Astrocyte of the cerebellum (primary cell): ENCODE measurements around the gene MTSS2.

Experiments used
- DNase-seq: peaks from one replicate; pipeline ENCODE4 v3.0.0-alpha.2; 2011; ENCODE audit warnings: low read depth
- H3K4me3 ChIP-seq: 2 replicates; pipeline ENCODE4 v1.5.1; 2011; ENCODE audit warnings: mild to moderate bottlenecking, low read depth, low read length, moderate library complexity
- CTCF ChIP-seq: IDR thresholded peaks from 2 replicates; pipeline ENCODE4 v1.5.1; 2012; ENCODE audit warnings: low read length, low read depth, moderate library complexity, mild to moderate bottlenecking; ENCODE audit errors: missing control alignments
- in situ Hi-C: cut with HindIII; loops from 2 replicates; pipeline ENCODE4 v1.10.0; 2017; ENCODE audit warnings: low sequenced_read_pairs

MTSS2 gene

DNA sequence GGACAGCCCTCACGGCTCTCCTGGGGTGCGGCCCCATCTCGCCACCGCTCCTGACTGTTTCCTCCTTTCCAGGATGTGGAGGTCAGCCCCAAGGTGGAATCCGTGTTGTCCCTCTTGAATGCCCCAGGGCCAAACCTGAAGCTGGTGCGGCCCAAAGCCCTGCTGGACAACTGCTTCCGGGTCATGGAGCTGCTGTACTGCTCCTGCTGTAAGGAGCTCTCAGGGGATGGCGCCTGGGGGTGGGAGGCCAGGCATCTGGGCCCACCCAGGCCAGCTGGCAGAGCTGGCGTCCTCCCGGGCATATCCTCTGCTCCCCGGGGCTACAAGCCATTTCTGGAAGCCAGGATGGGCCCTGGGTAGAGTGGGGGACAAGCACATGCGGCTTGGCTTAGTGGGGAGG is 26.3 kb downstream of the MTSS2 start:
- no peak for TF ChIP-seq CTCF

GRCh38 chr16:70658921-70659320 is 26.9 kb downstream of the MTSS2 start:
- no peak overlapping the region for H3K4me3 ChIP-seq
- in situ Hi-C loops, result no loop called here
- no peak for DNase-seq
- no peak for TF ChIP-seq CTCF

More for the DNA sequence above, 26.3 kb downstream of the MTSS2 start:
- no peak for DNase-seq
- H3K4me3 ChIP-seq, result no peak overlapping the region
- in situ Hi-C loops, result no loop called here

DNA sequence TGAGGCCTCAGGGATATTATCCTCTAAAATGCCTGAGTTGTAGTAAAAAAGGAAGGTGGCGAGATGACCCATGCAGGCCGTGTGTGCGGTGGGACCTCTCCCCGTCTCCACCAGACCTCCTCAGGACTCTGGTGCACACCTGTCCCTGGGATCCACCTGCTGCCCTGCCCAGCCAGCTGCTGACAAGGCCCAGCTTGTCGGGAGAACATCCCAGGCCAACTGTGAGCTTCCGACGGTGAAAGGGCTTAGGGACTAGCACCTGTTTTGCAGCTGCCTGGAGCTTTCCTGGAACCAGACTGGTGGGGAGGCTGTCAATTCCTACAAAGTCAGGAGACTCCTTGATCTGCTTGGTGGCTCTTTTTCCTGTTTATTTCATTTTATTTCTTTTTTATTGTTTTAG is 27.9 kb downstream of the MTSS2 start:
- no peak for TF ChIP-seq CTCF
- in situ Hi-C loops, result no loop called here

DNA sequence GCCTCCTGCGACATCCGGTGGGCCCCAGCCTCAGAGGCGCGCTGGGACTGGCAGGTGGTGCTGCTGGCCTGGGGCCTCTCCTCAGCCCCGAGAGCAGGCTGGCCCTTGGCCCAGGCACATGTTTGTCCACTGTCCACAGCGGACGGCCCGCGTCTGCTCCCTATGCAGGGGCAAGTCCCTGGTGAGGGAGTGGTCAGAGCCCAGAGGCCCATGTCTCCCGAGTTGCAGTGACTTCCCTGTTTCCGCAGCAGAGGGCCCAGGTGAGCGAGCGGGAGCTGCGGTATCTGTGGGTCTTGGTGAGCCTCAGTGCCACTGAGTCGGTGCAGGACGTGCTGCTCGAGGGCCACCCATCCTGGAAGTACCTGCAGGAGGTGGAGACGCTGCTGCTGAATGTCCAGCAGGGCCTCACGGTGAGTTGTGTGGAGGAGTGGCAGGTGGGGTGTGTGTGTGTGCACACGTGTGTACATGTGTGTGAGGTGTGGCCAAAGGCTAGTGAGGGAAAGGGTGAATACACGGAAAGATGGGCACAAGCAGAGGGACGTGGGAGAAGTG is 29.1 kb downstream of the MTSS2 start:
- in situ Hi-C loops, result no loop called here
- H3K4me3 ChIP-seq, result no peak overlapping the region
- TF ChIP-seq CTCF, result no peak
- no peak for DNase-seq

More for the DNA sequence above, 27.9 kb downstream of the MTSS2 start:
- no peak for DNase-seq
- no peak overlapping the region for H3K4me3 ChIP-seq

DNA sequence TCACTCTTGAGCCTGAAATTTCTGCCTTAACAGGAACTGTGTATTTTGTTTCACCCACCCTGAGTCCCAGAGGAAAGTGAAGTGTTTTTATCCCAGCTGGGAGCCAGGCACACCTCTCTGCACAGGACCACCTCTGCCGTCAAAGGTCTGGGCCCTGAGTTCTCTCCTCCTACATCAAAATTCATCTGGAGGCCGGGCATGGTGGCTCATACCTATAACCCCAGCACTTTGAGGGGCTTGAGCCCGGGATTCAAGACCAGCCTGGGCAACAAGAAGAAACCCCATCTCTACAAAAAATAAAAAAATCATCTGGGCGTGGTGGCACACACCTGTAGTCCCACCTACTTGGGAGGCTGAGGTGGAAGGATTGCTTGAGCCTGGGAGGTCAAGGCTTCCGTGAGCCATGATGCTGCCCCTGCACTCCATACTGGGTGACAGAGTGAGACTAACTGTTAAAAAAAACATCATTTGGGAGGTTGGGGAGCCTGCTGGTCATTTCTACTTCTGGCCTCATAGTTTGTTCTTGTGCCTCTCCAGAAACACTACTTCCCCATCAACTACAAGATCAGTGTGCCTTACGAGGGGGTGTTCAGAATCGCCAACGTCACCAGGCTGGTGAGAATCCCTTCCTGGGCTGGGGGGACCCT is 29.7 kb downstream of the MTSS2 start:
- in situ Hi-C loops, result no loop called here
- no peak for DNase-seq
- no peak overlapping the region for H3K4me3 ChIP-seq
- no peak for TF ChIP-seq CTCF

DNA sequence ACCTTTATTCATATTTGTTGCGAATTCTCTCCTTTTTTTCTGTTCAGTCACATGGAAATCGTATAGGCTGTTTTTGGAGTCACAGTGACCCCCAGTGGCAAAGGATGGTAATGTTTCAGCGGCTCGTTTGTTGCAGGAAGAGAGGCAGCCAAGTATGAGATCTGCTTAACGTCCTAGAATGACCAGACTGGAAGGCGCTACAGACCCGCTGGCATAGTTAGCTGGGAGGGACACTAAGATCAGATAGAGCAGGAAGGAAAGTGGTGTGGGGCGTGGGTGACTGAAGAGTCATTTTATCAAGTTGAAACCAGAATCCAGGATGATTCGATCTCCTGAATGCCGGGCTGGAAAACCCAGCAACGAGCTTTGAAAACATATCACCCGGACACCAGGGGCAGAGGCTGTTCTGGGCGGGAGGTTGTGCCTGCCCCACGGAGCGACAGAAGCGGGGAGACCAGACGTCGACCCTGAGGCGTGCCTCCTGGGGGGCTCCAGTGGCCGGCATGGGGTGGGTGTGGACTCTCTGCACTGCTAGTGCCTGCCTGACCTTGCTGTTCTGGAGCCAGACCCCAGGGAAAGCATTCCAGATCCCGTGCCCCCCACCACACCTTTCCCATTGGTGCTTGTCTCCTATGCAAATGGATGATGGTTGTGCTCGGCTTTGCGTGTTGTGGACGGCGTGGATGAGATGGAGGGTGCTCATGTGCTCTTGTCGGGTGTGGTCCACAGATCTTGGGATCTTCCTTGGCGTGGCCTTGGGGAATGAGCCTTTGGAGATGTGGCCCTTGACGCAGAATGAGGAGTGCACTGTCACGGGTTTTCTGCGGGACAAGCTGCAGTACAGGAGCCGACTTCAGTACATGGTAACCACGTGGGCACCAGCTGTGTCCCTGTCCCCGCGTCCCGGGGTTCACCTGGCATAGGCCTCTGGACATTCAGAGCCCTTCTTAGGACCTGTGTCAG is 31.8 kb downstream of the MTSS2 start:
- peak; percentile 86 for TF ChIP-seq CTCF
- H3K4me3 ChIP-seq, result peak overlapping the region; percentile 9
- peak; percentile 70 for DNase-seq
- in situ Hi-C loops, result no loop called here
